Nephron progenitor cell (in vitro differentiated cells): Measurements from ENCODE around the gene LAIR1.

Experiments used
- DNase-seq: peaks from one replicate; pipeline ENCODE4 v3.0.0; 2021
- H3K27ac Mint-ChIP-seq: 2 replicates; pipeline ENCODE4 v1.8.0; 2021; ENCODE audit warnings: mild to moderate bottlenecking, moderate library complexity, mixed read lengths
- H3K27me3 Mint-ChIP-seq: 2 replicates; pipeline ENCODE4 v1.8.0; 2021; ENCODE audit warnings: mild to moderate bottlenecking, low read depth, mixed read lengths; ENCODE audit not compliant: poor library complexity
- H3K36me3 Mint-ChIP-seq: 2 replicates; pipeline ENCODE4 v1.8.0; 2021; ENCODE audit warnings: low read depth, mixed read lengths
- H3K4me1 Mint-ChIP-seq: 2 replicates; pipeline ENCODE4 v1.8.0; 2021; ENCODE audit warnings: mixed read lengths
- H3K4me3 Mint-ChIP-seq: 2 replicates; pipeline ENCODE4 v1.8.0; 2021; ENCODE audit warnings: mild to moderate bottlenecking, moderate library complexity, mixed read lengths
- H3K9me3 Mint-ChIP-seq: 2 replicates; pipeline ENCODE4 v1.8.0; 2021; ENCODE audit warnings: mild to moderate bottlenecking, moderate library complexity, mixed read lengths
- CTCF ChIP-seq: fragments of 200-600 bp; sonication (generic); IDR thresholded peaks from 2 replicates; pipeline ENCODE4 v1.5.0; 2021; ENCODE audit warnings: antibody characterized with exemption

Gene LAIR1

GRCh38 chr19:54319892-54320670 lies 44.6 kb downstream of the LAIR1 start:
- H3K27ac Mint-ChIP-seq, result no peak overlapping the region
- no peaks in the 10 kb centered on the region for H3K36me3 Mint-ChIP-seq
- H3K9me3 Mint-ChIP-seq, result peaks cover 65% of the 10 kb centered on the region
- no peaks in the 10 kb centered on the region for H3K4me1 Mint-ChIP-seq
- DNase-seq, result no peak
- no peak for TF ChIP-seq CTCF
- no peak overlapping the region for H3K4me3 Mint-ChIP-seq
- H3K27me3 Mint-ChIP-seq, result peaks cover 8% of the 10 kb centered on the region

DNA sequence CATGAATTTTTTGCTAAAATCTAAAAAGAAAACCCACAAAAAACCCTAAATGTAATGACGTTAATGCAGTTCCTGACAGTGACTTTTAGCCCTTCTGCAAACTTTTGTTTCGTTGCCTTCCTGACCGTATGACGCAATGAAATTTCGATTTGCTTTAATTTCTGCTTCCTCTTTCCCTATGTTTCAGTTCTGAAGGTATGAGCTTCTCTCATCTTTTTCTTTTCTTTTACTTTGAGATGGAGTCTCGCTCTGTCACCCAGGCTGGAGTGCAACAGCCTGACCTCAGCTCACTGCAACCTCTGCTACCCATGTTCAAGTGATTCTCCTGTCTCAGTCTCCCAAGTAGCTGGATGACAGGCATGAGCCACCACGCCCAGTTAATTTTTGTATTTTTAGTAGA lies 45.7 kb downstream of the LAIR1 start:
- Mint-ChIP-seq H3K36me3 (no peaks in the 10 kb centered on the region), H3K4me1 (no peaks in the 10 kb centered on the region), H3K4me3 (no peak overlapping the region), H3K27ac (no peak overlapping the region), H3K9me3 (peaks cover 69% of the 10 kb centered on the region), H3K27me3 (peaks cover 8% of the 10 kb centered on the region)
- TF ChIP-seq CTCF, result no peak
- no peak for DNase-seq

DNA sequence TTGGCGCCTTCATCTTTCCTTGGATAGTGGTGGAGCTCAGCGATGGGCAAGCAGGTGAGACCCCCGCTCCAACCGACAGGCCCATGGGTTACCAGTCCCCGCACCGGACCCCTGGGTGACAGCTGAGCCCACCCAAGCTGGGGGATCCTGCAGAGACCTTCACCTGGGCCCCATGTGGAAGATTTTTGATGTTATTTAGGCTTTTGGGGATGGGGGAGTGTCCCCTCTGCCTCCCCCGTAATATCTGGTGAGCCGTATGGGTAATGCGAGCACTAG lies 46.8 kb downstream of the LAIR1 start:
- H3K36me3 Mint-ChIP-seq, result no peaks in the 10 kb centered on the region
- TF ChIP-seq CTCF, result no peak
- H3K4me3 Mint-ChIP-seq, result no peak overlapping the region
- peaks cover 79% of the 10 kb centered on the region for H3K9me3 Mint-ChIP-seq
- H3K4me1 Mint-ChIP-seq, result no peaks in the 10 kb centered on the region
- DNase-seq, result no peak
- no peak overlapping the region for H3K27ac Mint-ChIP-seq
- H3K27me3 Mint-ChIP-seq, result peaks cover 11% of the 10 kb centered on the region

- no peak for TF ChIP-seq CTCF
- peaks cover 11% of the 10 kb centered on the region for H3K27me3 Mint-ChIP-seq
- H3K27ac Mint-ChIP-seq, result no peak overlapping the region
- DNase-seq, result no peak
- no peaks in the 10 kb centered on the region for H3K4me1 Mint-ChIP-seq
- no peaks in the 10 kb centered on the region for H3K36me3 Mint-ChIP-seq
- H3K4me3 Mint-ChIP-seq, result no peak overlapping the region
- peaks cover 80% of the 10 kb centered on the region for H3K9me3 Mint-ChIP-seq
Observed at GRCh38 chr19:54317108-54317964, 47.4 kb downstream of the LAIR1 start.

GRCh38 chr19:54316746-54317107 lies 48.0 kb downstream of the LAIR1 start:
- Mint-ChIP-seq H3K27ac (no peak overlapping the region), H3K36me3 (no peaks in the 10 kb centered on the region), H3K9me3 (peaks cover 74% of the 10 kb centered on the region), H3K27me3 (peaks cover 12% of the 10 kb centered on the region), H3K4me3 (no peak overlapping the region), H3K4me1 (no peaks in the 10 kb centered on the region)
- no peak for DNase-seq
- TF ChIP-seq CTCF, result no peak
